Astrocyte of the cerebellum (primary cell): ENCODE data around the gene PPP1R3C.

Experiments
- DNase-seq: peaks from one replicate; pipeline ENCODE4 v3.0.0-alpha.2; 2011; ENCODE audit warnings: low read depth
- H3K4me3 ChIP-seq: 2 replicates; pipeline ENCODE4 v1.5.1; 2011; ENCODE audit warnings: mild to moderate bottlenecking, low read depth, low read length, moderate library complexity
- in situ Hi-C: cut with HindIII; loops from 2 replicates; pipeline ENCODE4 v1.10.0; 2017; ENCODE audit warnings: low sequenced_read_pairs
- TF ChIP-seq, protein P1 (sequence below): IDR thresholded peaks from 2 replicates; pipeline ENCODE4 v1.5.1; 2012; ENCODE audit warnings: low read length, low read depth, moderate library complexity, mild to moderate bottlenecking; ENCODE audit errors: missing control alignments

The PPP1R3C gene

DNA sequence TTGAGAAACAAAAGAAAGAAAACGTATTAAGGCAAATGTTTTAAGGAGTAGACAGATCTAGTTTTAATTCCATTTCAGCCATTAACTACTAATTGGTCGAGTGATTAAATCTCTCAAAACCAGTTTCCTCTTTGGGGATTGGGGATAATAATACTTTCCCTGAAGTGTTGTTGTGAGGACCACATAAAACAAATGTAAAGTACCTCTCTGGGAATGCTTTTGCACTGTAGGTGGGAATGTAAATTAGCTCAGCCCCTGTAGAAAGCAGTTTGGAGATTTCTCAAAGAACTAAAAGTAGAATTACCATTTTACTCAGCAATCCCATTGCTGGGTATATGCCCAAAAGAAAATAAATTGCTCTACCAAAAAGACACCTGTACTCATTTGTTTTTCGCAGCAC is 36.0 kb upstream of the PPP1R3C start:
- in situ Hi-C loops: no loop called here
- DNase-seq: no peak
- TF ChIP-seq, protein P1, sequence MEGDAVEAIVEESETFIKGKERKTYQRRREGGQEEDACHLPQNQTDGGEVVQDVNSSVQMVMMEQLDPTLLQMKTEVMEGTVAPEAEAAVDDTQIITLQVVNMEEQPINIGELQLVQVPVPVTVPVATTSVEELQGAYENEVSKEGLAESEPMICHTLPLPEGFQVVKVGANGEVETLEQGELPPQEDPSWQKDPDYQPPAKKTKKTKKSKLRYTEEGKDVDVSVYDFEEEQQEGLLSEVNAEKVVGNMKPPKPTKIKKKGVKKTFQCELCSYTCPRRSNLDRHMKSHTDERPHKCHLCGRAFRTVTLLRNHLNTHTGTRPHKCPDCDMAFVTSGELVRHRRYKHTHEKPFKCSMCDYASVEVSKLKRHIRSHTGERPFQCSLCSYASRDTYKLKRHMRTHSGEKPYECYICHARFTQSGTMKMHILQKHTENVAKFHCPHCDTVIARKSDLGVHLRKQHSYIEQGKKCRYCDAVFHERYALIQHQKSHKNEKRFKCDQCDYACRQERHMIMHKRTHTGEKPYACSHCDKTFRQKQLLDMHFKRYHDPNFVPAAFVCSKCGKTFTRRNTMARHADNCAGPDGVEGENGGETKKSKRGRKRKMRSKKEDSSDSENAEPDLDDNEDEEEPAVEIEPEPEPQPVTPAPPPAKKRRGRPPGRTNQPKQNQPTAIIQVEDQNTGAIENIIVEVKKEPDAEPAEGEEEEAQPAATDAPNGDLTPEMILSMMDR: no peak
- no peak overlapping the region for H3K4me3 ChIP-seq

DNA sequence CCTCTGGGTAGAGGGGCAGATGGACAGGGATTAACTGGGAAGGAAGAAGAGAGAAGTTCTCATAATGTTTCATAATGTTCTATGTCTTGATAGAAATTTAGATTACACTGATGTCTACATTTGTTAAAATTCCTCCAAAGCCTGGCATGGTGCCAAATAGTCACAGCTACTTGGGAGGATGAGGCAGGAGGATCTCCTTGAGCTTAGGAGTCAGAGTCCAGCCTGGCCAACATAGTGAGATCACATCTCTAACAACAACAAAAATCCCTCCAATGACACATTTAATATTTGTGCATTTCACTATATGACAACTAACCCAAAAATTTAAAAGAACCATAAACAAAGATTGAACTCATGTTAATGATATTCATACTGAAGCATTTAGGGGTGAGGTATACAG is 33.0 kb upstream of the PPP1R3C start:
- no peak overlapping the region for H3K4me3 ChIP-seq
- TF ChIP-seq, protein P1: no peak
- no peak for DNase-seq
- in situ Hi-C loops: no loop called here

DNA sequence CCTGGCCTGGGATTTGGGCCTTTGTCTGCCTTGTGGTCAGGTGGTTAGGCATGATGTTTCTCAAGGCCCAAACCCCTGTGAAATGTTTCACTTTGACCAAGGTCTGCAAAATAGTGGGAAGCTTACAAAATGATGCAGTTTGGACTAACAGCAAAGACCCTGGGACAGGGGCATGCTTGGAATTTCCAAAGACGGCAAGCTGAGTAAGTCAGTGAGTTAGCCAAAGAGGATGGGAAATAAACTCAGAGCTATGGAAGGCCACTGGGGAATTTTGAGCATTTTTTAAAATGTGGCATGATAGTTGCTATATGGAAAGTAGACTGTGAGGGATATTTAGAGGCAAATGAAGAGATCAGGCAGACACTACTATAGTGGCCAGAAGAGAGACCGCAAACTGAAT is 31.6 kb upstream of the PPP1R3C start:
- no peak for DNase-seq
- TF ChIP-seq, protein P1: no peak
- H3K4me3 ChIP-seq: no peak overlapping the region
- in situ Hi-C loops: no loop called here

DNA sequence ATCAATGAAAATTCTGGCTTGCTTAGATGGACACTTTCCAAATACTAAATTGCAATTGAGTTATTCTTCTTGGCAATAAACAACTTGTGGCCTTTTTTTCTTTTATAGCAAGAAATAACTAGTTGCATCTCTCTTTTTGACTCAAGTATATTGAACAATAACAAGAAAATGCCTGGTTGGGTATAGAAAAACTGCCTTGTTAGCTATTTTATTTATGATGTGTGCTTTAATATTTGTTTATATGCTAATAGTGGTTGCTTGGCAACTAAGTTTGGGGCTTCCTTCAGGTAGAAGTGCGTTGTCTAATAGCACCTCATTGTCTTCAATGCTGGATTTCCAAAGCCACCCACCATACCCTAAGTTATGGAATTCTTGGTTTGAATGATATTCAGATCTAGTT is 30.1 kb upstream of the PPP1R3C start:
- no peak overlapping the region for H3K4me3 ChIP-seq
- DNase-seq: no peak
- in situ Hi-C loops: no loop called here
- TF ChIP-seq, protein P1: no peak

DNA sequence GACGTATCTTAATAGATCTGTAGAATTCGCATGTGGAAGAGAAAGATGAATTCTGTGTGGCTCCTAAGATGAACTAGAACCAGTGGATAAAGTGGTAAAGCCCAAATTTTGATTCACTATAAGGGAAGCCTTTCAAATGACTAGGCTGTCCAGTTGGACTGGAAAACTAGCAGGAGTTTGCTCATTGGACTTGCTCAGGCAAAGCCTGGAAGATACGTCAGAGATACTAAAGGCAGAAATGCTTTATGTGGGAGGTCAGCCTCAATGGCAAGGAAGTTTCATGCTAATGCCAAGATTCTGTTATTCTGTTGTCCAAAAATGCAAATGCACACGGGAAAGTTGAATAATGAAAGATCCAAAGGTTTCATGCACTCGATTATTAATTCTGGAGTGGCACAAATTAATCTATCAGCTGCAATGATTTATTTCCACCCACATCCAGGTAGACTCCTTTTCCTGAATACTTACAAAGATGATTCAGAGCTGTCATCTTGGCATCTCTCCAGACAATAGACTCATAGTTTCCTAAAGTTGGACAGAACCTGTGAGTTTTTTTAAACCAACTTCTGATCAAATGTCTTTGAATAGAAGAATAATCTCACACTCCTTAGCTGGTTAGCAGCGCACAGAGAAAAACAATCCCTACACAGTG is 20.5 kb upstream of the PPP1R3C start:
- DNase-seq: peak; percentile 56

DNA sequence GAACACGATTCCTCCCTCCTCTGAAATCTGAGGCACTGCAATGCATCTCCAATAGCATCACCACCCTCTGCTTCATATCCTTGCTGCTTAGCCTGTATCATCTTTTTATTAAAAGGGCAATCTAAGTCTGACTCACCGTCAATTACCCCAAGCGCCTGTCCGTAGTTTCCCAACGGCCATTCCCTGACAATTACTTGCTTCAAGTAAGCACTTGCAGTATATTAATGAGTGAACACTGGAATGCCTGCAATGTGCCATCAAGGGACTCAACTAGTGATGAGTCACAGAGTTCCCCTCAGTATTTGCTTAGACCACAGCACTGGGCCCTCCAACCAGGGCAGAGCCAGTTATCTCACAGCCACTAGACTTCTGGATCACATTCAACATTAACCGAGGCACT is 19.5 kb upstream of the PPP1R3C start:
- H3K4me3 ChIP-seq: no peak overlapping the region
- TF ChIP-seq, protein P1: no peak
- in situ Hi-C loops: no loop called here
- peak; percentile 81 for DNase-seq

More for the DNA sequence above, 20.5 kb upstream of the PPP1R3C start:
- TF ChIP-seq, protein P1: no peak
- no peak overlapping the region for H3K4me3 ChIP-seq
- in situ Hi-C loops: no loop called here
